GM10248 (cell line): ENCODE data around the gene DIP2A.
"Not testable (repeated sequence)": the region's sequence is repeated elsewhere in the genome, so short reads cannot be mapped to it uniquely, and the experiment has no call there.

Source experiments
- CTCF ChIA-PET: fragments of 300-600 bp; sonication (Branson Sonifier 250); formaldehyde crosslinking; extraction: SDS; loops from one replicate; lab custom pipeline; 2021; ENCODE audit warnings: antibody characterized with exemption; lab: Yijun Ruan, JAX
- POLR2A ChIA-PET: fragments of 350-650 bp; sonication (Branson Sonifier 250); formaldehyde crosslinking; extraction: SDS; loops from one replicate; lab custom pipeline; 2020; ENCODE audit warnings: antibody characterized with exemption; lab: Yijun Ruan, JAX
- DNase-seq: peaks from one replicate; pipeline ENCODE4 v3.0.0; 2012; ENCODE audit errors: extremely low spot score
- CTCF ChIP-seq: IDR thresholded peaks from 2 replicates; pipeline ENCODE4 v1.5.1; 2012; ENCODE audit warnings: mild to moderate bottlenecking, low read depth; ENCODE audit errors: extremely low read depth, missing control alignments, control extremely low read depth

DIP2A gene

GRCh38 chr21:46441961-46442498 is 16.7 kb upstream of the DIP2A start:
- DNase-seq = no peak
- POLR2A ChIA-PET = no interaction called here
- CTCF ChIA-PET = no interaction called here
- TF ChIP-seq CTCF = no peak

- ChIA-PET POLR2A (no interaction called here), CTCF (interaction anchor here (0.9 kb wide), 1 partner anchor 20 kb away, joined by 3 read pairs; no protein-coding TSS in a partner anchor)
- no peak for TF ChIP-seq CTCF
- no peak for DNase-seq
Measured at GRCh38 chr21:46442938-46443337, 15.8 kb upstream of the DIP2A start.

GRCh38 chr21:46443910-46444309 is 14.8 kb upstream of the DIP2A start:
- no peak for TF ChIP-seq CTCF
- POLR2A ChIA-PET = no interaction called here
- no peak for DNase-seq
- CTCF ChIA-PET = interaction anchor here (1.5 kb wide), 1 partner anchor 25 kb away, joined by 3 read pairs; no protein-coding TSS in a partner anchor

GRCh38 chr21:46448108-46448507 is 10.6 kb upstream of the DIP2A start:
- ChIA-PET CTCF (no interaction called here), POLR2A (no interaction called here)
- DNase-seq = no peak
- TF ChIP-seq CTCF = no peak

- CTCF ChIA-PET, POLR2A ChIA-PET, DNase-seq: not testable (repeated sequence)
Measured at GRCh38 chr21:46448855-46449254, 9.8 kb upstream of the DIP2A start.

- ChIA-PET POLR2A (no interaction called here), CTCF (interaction anchor here (1.1 to 1.2 kb wide), 2 partner anchors 18 to 41 kb away, joined by 3 read pairs; no protein-coding TSS in a partner anchor)
- TF ChIP-seq CTCF = no peak
- DNase-seq = no peak
Measured at GRCh38 chr21:46452710-46453109, 6.0 kb upstream of the DIP2A start.

GRCh38 chr21:46454142-46454541 is 4.5 kb upstream of the DIP2A start:
- POLR2A ChIA-PET = interaction anchor here (0.6 kb wide), 1 partner anchor 311 kb away, joined by 4 read pairs; no protein-coding TSS in a partner anchor
- DNase-seq = no peak
- TF ChIP-seq CTCF = no peak
- CTCF ChIA-PET = no interaction called here
